Fibroblast of peridontal ligament (primary cell): Measurements from ENCODE around the gene RFC3.
A peak's percentile ranks its signal among the peaks of the same experiment; 100 is the strongest.
"Not testable (repeated sequence)": the region's sequence is repeated elsewhere in the genome, so short reads cannot be mapped to it uniquely, and the experiment has no call there.

ENCODE experiments used
- DNase-seq: peaks from one replicate; pipeline ENCODE4 v3.0.0-alpha.2; 2010; ENCODE audit errors: extremely low read depth

Gene RFC3

GRCh38 chr13:33812829-33813228 is 5.1 kb upstream of the RFC3 start:
- not testable (repeated sequence) for DNase-seq

- DNase-seq: no peak
Observed at GRCh38 chr13:33815011-33815550, 2.9 kb upstream of the RFC3 start.

- DNase-seq: no peak
Observed at GRCh38 chr13:33816912-33817311, 1.0 kb upstream of the RFC3 start.

GRCh38 chr13:33817513-33817900 is 442 bp upstream of the RFC3 start:
- DNase-seq: no peak

- no peak for DNase-seq
Observed at GRCh38 chr13:33825083-33825482, 7.1 kb downstream of the RFC3 start.

GRCh38 chr13:33827139-33827538 is 9.2 kb downstream of the RFC3 start:
- no peak for DNase-seq

- no peak for DNase-seq
Observed at GRCh38 chr13:33828431-33829129, 10.6 kb downstream of the RFC3 start.

- DNase-seq: no peak
Observed at GRCh38 chr13:33832872-33833271, 14.9 kb downstream of the RFC3 start.

GRCh38 chr13:33838647-33839046 is 20.7 kb downstream of the RFC3 start:
- peak; percentile 80 for DNase-seq

GRCh38 chr13:33840402-33840801 is 22.5 kb downstream of the RFC3 start:
- DNase-seq: no peak

- no peak for DNase-seq
Observed at GRCh38 chr13:33842207-33842606, 24.3 kb downstream of the RFC3 start.

- DNase-seq: no peak
Observed at GRCh38 chr13:33842986-33843385, 25.0 kb downstream of the RFC3 start.

- no peak for DNase-seq
Observed at GRCh38 chr13:33845572-33846302, 27.8 kb downstream of the RFC3 start.

- no peak for DNase-seq
Observed at GRCh38 chr13:33846303-33847062, 28.5 kb downstream of the RFC3 start.

GRCh38 chr13:33849211-33849610 is 31.3 kb downstream of the RFC3 start:
- no peak for DNase-seq

- DNase-seq: peak; percentile 19
Observed at GRCh38 chr13:33855371-33855895, 37.5 kb downstream of the RFC3 start.

GRCh38 chr13:33859691-33860303 is 41.8 kb downstream of the RFC3 start:
- DNase-seq: no peak

GRCh38 chr13:33860526-33860925 is 42.6 kb downstream of the RFC3 start:
- no peak for DNase-seq

- no peak for DNase-seq
Observed at GRCh38 chr13:33862016-33862415, 44.1 kb downstream of the RFC3 start.

- DNase-seq: no peak
Observed at GRCh38 chr13:33863188-33863789, 45.3 kb downstream of the RFC3 start.

GRCh38 chr13:33865945-33866344 is 48.0 kb downstream of the RFC3 start:
- DNase-seq: no peak
